Fibroblast of peridontal ligament (primary cell): ENCODE results near the gene TTC34.

Experiments used
- DNase-seq: peaks from one replicate; pipeline ENCODE4 v3.0.0-alpha.2; 2010; ENCODE audit errors: extremely low read depth

The TTC34 gene

DNA sequence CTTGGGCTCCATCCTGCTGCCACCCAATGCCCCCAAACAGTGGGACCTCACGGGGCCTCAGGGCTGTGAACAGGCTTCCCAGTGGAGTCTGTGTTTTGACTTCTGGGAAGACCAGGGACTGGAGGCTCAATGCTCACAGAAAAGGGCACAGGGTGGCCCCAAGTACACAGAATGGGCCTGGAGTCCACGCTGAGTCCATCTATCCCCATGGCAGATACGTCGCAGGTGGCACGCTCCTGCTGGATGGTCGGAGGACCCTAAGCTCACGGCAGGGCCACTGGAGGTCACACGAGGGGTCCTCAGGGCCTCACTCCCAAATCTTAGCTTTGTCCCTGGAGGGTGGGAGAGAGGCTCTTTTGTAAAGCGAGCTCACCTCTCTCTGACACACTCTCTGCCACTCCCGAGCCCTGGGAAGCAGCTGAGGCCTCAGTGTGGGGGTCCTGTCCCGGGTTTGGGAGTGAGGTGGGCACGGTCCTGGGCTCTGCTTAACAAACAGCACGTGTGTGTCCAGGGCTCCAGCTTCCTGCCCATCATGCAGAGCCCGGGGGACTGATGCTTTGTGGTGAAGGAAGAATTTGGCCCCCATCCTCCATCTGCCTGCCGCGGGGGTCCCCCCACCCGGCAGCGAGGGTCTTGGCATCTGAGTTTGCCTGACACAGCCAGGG lies 27.2 kb upstream of the TTC34 start:
- DNase-seq = no peak

DNA sequence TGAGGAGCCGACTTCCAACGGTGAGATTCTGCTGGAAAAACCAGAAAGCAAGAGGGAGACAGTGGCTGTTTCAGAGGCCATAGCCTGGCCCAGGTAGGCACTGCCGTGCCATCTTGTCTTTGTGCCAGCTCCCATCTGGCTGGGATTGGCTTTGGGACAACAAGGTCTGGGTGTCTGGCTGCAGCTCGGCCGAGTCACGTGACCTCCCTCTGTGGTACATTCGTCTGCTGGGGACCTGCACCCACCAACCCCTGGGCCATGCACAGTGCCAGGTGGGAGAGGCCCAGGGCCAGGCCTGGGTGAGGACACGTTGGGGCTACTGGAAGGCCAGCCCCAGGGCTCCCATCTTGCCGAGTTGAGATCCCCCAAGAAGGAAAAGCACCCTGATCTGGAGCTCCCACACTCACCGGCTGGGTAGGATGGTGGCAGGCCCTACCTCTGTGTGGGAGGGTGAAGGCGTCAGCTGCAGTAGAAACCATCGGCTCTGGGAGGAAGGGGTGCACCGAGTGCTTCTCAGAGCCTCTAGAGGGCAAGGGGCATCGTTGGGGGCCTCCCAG lies 25.3 kb upstream of the TTC34 start:
- DNase-seq = no peak

DNA sequence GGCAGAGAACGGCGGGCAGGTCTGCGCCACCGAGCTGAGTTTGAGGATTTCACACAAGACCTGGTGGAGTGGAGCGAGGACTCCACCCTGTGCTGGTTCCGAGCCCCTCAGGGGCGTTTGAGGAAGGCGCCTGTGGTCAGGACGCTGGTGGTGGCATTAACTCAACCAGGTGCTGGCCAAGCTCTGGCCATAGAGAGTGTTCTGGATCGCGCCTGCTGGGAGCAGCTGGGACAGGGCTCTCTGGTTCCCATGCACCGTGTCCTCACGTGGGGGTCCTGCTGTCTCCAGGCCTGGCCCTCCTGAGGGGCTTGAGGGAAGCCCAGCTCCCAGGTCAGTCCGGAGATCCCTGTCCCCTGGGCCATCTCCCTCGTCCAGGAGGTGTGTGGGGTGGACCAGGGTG lies 24.8 kb upstream of the TTC34 start:
- DNase-seq = no peak

DNA sequence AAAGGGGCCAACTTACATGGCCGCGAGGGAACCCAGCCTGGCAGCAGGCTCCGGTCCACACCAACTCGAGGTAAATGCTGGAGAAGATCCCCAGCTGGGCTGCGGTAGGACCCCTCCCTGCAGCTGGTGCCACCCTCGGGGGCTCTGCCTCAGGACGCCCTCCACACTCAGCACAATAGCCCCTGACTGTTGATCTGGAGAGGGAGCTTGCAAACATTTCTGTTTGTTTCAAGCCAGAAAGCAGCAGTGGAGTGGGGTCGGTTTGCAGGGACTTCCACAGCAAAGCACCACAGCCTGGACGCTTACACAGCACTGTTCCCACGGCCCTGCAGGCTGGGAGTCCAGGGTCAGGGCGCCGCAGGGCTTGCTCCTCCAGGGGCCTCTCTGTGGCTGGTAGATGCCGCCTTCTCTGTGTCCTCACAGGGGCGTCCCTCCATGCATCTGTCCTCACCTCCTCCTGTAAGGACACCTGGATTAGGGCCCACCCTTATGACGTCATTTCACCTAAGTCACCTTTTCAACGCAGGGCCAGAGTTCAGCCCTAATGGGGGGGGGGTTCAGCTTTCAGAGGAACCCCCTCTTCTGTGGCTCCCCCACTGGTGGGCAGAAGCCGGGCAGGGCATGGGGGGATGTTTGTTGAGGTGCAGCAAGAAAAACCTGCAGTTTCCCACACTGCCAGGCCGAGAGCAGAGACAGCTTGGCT lies 24.1 kb upstream of the TTC34 start:
- DNase-seq = no peak

DNA sequence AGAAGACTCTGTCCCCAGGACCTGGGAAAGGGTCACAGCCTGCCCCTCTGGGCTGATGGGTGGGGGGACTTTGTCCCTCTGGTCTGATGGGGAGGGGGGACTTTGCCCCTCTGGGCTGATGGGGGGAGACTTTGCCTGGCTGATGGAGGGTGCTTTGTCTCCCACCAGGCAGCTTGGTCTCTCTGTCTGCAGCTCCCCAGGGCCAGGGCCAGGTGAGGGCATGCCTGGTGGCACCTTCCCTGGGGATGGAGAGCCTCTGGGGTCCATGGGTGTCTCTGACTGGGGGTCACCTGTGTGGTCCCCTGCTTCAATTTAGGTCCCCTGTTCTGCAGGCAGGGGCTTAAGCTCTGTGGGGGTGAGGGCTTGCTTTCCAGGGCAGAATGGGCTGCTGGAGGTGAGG lies 23.5 kb upstream of the TTC34 start:
- DNase-seq = no peak

DNA sequence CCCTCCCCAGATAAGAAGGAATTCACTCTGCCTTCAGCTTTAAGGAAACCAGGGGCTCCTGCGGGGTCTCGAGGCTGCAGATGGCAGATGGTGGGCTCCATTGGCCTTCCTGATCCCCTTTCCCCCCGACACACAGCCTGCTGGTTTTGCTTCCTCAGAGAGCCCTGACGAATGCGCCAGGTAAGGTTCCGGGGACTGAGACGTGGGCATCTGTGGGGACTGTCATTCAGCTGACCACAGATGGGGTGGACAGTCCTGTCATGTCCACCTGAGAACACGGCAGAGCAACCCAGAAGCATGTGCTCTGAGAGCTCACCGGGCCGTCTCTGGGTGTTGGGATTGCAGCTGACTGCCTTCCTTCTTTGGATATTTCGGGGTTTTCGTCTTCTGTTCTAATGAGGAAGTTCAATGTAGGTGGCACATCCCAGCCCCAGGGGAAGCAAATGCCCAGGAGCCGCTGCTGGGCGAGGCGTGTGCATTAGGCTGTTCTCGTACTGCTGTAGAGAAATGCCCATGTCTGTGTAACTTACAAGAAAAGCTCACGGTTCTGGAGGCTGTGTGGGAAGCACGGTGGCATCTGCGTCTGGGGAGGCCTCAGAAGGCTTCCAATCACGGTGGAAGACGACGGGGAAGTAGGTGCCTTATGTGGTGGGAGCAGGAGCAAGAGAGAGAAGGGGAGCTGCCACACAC lies 22.6 kb upstream of the TTC34 start:
- DNase-seq = no peak

DNA sequence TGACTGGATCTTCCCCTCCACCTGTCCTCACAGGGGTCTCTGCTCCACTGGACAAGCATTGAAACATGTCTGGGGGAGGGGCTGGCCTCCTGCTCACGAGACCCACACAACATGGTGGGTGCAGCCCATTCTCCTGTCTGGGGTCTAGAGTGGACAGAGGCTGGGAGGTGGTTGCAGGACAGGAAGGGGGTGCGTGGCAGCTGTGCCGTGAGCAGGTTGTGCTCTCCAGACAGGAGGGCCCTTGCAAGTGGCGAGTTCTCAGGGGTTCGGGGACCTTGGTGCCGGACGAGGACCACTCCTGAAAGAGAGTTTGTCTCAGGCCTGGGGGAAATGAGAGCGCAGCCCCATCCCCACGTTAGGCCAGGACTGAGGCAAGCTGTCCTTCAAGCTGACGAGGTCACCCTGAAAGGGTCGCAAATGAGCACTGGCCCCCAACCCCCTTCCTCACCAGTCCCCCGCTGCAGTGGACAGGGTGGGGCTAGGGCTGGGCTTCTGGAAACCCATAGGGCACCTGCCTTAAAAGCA lies 21.2 kb upstream of the TTC34 start:
- DNase-seq = no peak

DNA sequence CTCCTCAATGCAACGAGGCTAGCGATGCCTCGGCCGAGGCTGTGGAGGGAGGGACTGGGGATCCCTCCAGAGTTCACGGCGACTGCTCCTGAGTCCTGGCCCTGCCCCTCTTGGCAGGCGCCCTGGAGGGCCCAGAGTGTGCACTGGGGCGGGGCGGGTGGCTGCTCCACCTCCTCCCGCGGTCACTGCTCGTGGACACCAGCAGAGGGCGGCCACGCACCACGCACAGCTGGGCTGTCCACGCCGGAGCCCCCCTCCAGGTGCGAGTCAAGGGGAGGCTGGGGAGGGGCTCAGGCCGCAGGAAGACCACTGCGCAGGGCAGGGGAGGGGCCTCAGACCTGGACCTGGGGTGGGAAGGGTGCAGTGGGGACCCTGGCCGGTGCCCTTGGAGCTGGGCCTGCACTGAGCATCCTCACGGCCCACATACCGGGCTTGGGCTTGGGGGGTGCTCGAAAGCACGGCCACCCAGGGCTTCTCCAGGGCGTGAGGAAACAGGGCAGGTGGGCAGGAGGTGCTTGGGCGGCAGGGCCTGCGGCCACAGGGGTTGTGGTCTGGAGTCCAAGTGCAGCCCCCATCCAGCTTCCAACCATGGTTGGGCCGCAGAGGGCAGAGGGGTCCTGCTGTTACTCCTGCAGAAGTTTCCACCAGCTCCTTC lies 20.6 kb upstream of the TTC34 start:
- no peak for DNase-seq

DNA sequence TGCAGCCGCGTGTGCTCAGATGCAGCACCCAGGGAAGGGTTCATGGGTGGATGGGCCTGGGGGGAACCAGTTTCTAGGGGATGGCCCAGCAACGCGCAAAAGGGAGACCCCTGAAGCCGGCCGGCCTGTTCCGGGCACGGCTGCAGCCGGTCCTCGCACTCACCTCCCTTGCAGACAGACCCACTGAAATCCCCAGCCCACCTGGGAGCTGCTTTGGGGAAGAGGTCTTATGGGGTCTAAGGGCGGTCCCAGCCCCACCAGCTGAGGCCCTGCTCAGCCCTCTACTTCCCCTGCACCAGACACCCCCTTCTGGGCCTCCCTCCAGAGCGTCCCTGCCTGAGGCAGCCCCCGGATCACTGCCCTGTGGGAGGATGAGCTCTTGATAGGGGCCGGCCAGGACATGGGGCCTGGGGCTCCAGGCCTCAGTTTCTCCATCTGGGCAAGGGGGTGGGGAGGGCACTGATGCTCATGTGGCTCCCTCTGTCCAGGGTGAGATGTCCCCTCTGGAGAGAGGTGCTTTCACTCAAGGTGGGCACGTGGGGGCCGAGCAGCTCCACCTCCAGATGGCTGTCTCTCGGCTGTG lies 20.0 kb upstream of the TTC34 start:
- no peak for DNase-seq

DNA sequence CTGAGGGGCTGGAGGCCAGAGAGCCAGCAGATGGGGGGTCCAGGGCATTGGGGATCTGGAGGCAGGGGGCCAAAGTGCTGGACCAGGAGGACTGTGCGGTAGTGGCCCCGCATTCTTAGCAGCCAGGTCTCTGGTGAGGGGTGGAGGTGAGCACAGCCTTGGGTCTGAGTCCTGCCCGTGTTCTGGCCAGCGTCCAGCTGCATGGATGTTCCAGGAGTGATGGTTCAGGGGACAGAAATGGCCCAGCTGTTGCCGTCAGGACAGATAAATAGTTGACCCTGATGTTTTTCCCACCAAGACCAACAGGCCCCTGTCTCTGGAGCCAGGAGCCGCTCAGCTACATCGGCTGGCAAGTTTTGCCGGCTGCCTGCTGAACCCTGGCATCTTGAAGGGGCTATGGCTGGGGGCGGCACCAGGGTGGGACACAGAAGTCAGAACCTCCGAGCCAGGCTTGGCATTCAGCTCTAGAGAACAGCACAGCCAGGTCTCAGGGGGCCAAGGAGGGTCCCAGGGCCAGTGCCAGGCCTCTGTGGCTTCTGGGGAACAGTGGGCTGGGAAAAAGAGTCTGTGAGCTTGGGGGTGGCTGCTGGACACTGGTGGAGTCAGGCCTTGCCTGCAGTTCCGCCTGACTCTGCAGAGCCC lies 19.4 kb upstream of the TTC34 start:
- DNase-seq = no peak

DNA sequence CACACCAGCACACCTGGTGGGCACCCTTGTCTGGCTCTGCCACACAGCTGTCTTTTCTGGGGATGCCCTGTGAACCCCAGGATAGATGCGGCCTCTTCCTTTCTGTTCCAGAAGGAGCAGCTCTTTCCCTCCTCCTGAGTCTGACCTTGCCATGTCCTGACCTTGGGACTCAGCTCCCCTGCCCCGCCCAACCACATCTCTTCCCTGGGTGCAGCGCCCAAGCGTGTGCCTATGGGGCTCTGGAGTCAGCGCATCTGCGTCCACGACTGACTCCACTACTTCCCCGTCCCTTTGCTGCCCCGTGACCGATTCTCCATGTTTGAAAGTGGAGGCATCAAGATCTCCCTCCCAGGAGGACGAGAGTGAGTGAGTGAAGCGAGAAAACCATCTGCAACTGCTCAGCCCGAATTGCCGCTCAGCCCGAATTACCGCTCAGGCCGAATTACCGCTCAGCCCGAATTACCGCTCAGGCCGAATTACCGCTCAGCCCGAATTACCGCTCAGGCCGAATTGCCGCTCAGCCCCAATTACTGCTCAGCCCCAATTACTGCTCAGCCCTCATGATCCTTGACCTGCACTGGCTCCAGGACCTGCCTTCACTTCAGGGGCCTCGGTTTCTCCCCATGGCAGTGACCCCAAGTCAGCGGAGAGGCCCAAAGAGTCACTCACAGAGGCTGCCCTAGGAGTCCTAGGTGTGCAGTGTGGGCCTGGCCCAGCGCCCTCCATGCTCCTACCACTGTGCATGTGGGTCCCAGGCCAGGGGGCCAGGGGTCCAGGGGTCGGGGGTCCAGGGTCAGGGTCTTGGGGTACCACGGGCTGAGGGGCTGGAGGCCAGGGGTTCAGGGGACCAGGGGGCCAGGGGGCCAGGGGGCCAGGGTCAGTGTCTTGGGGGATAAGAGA lies 18.6 kb upstream of the TTC34 start:
- DNase-seq = no peak

DNA sequence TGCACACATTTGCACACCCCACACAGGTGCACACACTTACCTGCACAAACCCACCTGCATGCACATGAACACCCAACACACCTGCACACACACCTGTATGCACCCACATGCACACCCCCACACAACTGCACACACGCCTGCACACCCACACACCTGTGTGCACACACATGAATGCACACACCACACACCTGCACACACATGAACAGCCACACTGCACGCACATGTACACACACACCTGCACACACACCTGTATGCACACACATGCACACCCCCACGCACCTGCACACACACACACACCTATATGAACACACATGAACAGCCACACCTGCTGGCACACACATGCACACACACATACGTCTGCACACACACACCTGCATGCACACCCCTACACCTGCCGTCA lies 17.9 kb upstream of the TTC34 start:
- no peak for DNase-seq

DNA sequence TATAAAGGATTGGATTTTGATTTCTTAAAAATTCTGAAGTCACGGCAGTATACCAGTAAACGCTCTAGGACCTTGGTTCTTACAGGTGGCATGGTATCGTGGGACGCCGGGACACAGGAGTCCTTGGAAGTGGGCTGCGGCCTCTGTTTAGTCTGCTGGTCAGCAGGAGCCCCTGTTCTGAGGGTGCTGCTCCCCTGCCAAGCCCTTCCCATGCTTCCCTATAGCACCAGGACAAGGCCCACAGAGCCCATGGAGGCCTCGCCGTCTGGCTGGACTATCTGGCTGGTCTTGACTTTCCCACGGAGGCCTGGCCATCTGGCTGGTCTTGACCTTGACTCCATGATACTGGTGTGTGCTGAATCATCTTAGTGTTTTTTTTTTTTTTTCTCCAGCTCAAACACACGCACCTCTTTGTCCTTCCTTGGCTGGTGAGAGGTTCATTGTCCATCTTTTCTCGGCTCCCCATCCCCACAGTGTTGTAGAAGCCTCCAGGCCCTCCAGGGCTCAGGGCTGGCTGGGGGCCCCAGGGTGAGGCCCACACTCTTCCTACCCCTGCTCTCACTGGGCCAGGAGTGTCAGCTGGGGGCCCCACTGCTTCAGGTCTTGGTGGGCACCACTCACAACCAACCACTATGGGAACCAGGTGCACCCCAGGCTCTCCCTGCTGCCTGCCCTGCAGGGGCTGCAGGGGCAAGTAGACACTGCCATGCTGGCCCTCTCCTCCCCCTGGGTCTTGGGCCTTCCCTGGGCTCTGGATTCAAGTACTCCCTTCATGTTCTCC lies 16.5 kb upstream of the TTC34 start:
- no peak for DNase-seq

DNA sequence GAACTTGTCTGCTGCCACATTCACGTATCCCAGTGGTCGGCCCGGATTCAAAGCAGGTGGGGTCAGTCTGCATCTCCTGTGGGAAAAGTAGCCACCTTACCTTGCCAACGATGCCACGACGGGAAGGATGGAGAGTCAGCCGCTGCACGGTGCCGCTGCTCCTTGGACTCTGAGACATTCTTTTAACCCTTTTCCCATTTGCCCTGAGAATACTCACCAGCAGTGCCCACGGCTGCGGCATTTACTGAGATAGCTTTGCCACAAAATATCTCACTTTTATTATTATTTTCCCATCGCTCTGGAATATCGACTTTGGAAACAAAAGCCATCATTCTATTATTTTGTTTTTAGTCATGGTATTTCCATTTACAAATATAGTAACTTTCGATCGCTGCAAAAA lies 15.3 kb upstream of the TTC34 start:
- DNase-seq = no peak

DNA sequence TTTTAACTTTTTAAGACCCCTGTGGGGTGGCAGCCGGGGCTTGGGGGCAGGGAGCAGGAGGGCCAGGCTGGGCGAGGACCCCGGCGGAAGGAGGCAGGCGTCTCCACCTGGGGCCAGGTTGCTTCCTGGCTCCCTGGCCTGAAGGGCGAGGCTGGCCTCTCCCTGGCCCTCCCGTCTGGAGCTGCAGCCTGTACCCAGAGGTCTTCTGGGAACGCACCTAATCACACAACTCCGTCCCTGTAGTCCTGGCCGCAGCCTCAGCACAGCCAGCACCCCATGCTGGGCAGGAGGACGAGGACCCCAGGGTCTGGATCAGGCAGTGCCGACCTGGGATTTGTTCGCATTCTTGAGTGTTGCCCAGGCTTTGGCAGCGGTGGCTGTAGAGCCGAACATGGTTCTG lies 14.1 kb upstream of the TTC34 start:
- no peak for DNase-seq

DNA sequence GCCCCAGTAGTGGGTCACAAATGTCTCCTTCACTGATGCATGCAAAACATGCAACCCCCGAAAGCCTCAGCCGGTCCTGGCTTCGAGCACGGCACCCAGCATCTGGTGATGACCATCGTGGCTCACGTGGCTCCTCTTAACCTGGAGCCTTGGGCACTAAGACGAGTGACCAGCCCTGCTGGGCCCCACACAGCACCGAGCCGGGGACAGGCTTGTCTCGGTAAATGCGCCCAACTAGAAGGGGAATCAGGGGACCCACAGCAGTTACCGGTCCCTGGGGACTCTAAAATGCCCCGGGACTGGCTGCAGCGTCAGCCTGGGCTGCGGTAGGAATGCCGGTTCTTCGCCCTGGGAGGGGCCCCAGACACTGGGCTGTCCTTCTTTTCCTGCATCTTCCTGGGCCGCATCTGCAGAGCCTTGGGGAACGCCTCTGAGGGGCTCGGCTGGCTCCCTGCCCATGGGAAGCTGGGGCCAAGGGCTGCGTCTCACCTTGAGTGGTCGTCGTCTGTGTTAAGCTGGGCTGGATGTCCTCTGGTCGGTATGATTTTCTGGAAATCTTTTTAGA lies 13.1 kb upstream of the TTC34 start:
- DNase-seq = no peak

DNA sequence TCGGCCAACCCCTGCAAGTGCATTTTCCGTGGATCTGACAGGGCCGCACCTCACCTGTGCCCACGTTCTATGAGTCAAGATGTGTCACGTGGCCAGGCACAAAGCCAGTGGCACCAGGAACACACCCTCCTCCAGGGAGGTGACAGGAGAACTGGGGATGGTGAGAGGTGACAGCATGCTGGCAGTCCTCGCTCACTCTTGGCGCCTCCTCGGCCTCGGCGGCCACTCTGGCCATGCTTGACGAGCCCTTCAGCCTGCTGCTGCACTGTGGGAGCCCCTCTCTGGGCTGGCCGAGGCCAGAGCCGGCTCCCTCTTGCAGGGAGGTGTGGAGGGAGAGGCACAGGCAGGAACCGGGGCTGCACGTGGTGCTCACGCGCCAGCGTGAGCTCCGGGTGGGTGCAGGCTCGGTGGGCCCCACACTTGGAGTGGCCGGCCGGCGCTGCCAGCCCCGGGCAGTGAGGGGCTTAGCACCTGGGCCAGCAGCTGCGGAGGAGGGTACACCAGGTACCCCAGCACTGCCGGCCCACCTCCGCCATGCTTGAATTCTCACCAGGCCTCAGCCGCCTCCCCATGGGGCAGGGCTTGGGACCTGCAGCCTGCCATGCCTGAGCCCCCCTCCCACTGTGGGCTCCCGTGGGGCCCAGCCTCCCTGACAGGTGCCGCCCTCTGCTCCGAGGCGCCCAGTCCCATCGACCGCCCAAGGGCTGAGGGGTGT lies 11.6 kb upstream of the TTC34 start:
- no peak for DNase-seq

DNA sequence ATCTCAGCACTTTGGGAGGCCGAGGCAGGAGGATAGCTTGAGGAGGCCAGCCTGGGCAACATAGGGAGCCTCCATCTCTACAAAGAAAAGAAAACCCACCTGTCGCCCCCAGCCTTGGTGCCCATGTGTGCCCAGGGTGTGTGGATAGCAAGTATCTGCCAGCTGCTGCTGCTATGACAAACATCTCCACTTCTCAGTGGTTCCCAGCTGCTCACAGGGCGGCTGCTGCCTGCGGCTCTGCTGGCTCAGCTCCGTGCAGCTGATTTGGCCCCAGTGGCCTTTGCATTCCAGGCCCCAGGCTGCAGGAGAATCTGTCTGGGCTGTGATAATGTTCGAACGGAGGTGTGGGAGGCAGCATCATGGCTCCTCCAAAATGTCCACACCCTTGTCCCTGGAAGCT lies 10.6 kb upstream of the TTC34 start:
- no peak for DNase-seq
